Calu3 (cell line): ENCODE measurements around the gene TESK2. TPM values are rescaled to one million over a fixed set of nuclear protein-coding genes. Genes with fewer than 3 reads are reported as not detected.

ENCODE experiments used
- BruUV-seq: library from RNA; stranded (reverse); fragments of 400-500 nt; replicated peaks from 2 replicates; lab custom pipeline; 2021; lab: Mats Ljungman, UMichigan
- CTCF ChIA-PET: fragments of 300-600 bp; sonication (Branson Sonifier 250); formaldehyde crosslinking; loops from one replicate; lab custom pipeline; 2022; ENCODE audit warnings: antibody characterized with exemption; lab: Charles Lee
- DNase-seq: peaks from one replicate; pipeline ENCODE4 v3.0.0; 2022
- H3K27ac Mint-ChIP-seq: one replicate; pipeline ENCODE4 v1.8.0; 2022; ENCODE audit warnings: mixed read lengths; ENCODE audit not compliant: unreplicated experiment
- H3K27me3 Mint-ChIP-seq: one replicate; pipeline ENCODE4 v1.8.0; 2022; ENCODE audit warnings: mixed read lengths; ENCODE audit not compliant: unreplicated experiment
- H3K36me3 Mint-ChIP-seq: one replicate; pipeline ENCODE4 v1.8.0; 2022; ENCODE audit warnings: mild to moderate bottlenecking, moderate library complexity, mixed read lengths; ENCODE audit not compliant: insufficient read depth, unreplicated experiment
- H3K4me1 Mint-ChIP-seq: one replicate; pipeline ENCODE4 v1.8.0; 2022; ENCODE audit warnings: mild to moderate bottlenecking, low read depth, mixed read lengths; ENCODE audit not compliant: unreplicated experiment
- H3K4me3 Mint-ChIP-seq: one replicate; pipeline ENCODE4 v1.8.0; 2022; ENCODE audit warnings: mild to moderate bottlenecking, low read depth, moderate library complexity, mixed read lengths; ENCODE audit not compliant: unreplicated experiment
- H3K9me3 Mint-ChIP-seq: one replicate; pipeline ENCODE4 v1.8.0; 2022; ENCODE audit warnings: low read depth, mixed read lengths; ENCODE audit not compliant: unreplicated experiment
- CTCF ChIP-seq: fragments of 200-600 bp; IDR thresholded peaks from one replicate; pipeline ENCODE4 v1.8.0; 2022; ENCODE audit warnings: antibody characterized with exemption; ENCODE audit not compliant: unreplicated experiment
- intact Hi-C: fragments of 100-400 bp; cut with micrococcal nuclease; formaldehyde crosslinking; loops from one replicate; pipeline ENCODE4 v1.10.0; 2022; ENCODE audit not compliant: unreplicated experiment
- total RNA-seq: library from RNA; stranded (reverse); gene quantifications from 2 replicates; pipeline ENCODE4 v1.2.3, GENCODE V29; 2022

TESK2 gene
- total RNA-seq, 1 experiment from 2014 or later, result 2.3 TPM

GRCh38 chr1:45348020-45348419, 142.9 kb downstream of the TESK2 start:
- H3K36me3 Mint-ChIP-seq, result no peaks in the 10 kb centered on the region
- no peak for DNase-seq
- H3K27me3 Mint-ChIP-seq, result no peaks in the 10 kb centered on the region
- BruUV-seq, result no TSS peak
- no peak overlapping the region for H3K4me3 Mint-ChIP-seq
- CTCF ChIA-PET, result interaction anchor here (0.6 kb wide), 1 partner anchor 336 kb away, joined by 3 read pairs; the partner anchor contains the start of gene UROD
- no peak for TF ChIP-seq CTCF
- no peak overlapping the region for H3K27ac Mint-ChIP-seq
- H3K4me1 Mint-ChIP-seq, result peaks cover 12% of the 10 kb centered on the region
- no peaks in the 10 kb centered on the region for H3K9me3 Mint-ChIP-seq
- intact Hi-C loops, result no loop called here

- no peak overlapping the region for H3K27ac Mint-ChIP-seq
- no TSS peak for BruUV-seq
- H3K27me3 Mint-ChIP-seq, result no peaks in the 10 kb centered on the region
- peaks cover 12% of the 10 kb centered on the region for H3K4me1 Mint-ChIP-seq
- intact Hi-C loops, result no loop called here
- no peak for DNase-seq
- no peak overlapping the region for H3K4me3 Mint-ChIP-seq
- no peaks in the 10 kb centered on the region for H3K36me3 Mint-ChIP-seq
- TF ChIP-seq CTCF, result no peak
- no peaks in the 10 kb centered on the region for H3K9me3 Mint-ChIP-seq
- CTCF ChIA-PET, result no interaction called here
These were observed 144.5 kb downstream of the TESK2 start for GRCh38 chr1:45346473-45346872.

- Mint-ChIP-seq H3K9me3 (no peaks in the 10 kb centered on the region), H3K27ac (no peak overlapping the region), H3K27me3 (no peaks in the 10 kb centered on the region), H3K36me3 (peaks cover 7% of the 10 kb centered on the region), H3K4me1 (peaks cover 12% of the 10 kb centered on the region), H3K4me3 (no peak overlapping the region)
- no peak for TF ChIP-seq CTCF
- BruUV-seq, result no TSS peak
- CTCF ChIA-PET, result no interaction called here
- no peak for DNase-seq
- intact Hi-C loops, result no loop called here
These were observed 145.9 kb downstream of the TESK2 start for GRCh38 chr1:45345014-45345413.

- CTCF ChIA-PET, result no interaction called here
- intact Hi-C loops, result no loop called here
These were observed 146.5 kb downstream of the TESK2 start for GRCh38 chr1:45344499-45344898.

More at GRCh38 chr1:45344499-45344898, 146.5 kb downstream of the TESK2 start:
- BruUV-seq, result no TSS peak
- Mint-ChIP-seq H3K9me3 (no peaks in the 10 kb centered on the region), H3K36me3 (peaks cover 12% of the 10 kb centered on the region), H3K4me3 (no peak overlapping the region), H3K27me3 (no peaks in the 10 kb centered on the region), H3K4me1 (peaks cover 12% of the 10 kb centered on the region), H3K27ac (no peak overlapping the region)
- TF ChIP-seq CTCF, result no peak
- no peak for DNase-seq
